Measurements from ENCODE around the gene GOSR1. TPM values are rescaled to one million over a fixed set of nuclear protein-coding genes. Genes with fewer than 3 reads are reported as not detected.

The GOSR1 gene
- total RNA-seq = 10 to 100 TPM; 23.1 to 23.3 TPM

DNA sequence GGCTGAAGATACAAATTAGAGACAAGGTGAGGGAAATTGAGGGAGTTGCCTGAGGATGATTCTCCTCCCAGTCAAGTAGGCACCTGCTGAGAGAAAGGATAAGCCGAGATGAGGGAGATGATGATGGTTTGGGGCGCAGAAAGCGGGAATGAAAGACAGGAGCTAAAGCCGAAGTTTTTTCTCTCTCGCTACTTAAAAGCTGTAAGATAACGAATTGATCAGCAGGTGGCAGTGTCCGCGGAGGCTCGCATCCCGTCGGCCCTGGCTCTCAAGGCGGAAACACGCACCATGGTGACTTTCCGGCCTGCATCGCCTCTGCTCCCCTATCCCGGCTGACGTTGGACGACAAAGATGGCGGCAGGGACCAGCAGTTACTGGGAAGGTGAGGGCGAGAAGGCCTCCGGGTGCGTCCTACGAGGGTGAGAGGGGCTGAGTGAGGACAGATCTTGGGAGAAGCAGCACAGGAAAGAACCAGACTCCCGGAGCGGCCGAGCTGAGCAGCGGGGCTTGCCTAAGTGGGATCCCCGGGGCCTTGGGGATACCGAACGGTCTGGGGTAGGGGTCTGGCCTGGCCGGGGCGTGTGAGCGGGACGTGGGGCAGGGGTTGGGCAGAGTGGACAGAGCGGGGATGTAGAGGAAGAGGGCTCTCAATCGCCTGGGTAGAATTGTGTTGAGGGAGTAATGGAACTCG is at the start of gene GOSR1:
Gene GOSR1 (plus strand): TSS at position 326 of the 691 bp plus-strand sequence. CDS start 26 bp downstream, at position 352.

Other genes with a start within 250 kb of the GOSR1 start
- not detected for gene SLC6A4, start 241.7 kb upstream of the GOSR1 start, total RNA-seq
- gene BLMH, start 185.5 kb upstream of the GOSR1 start, total RNA-seq = 10 to 100 TPM; 28.2 to 41.6 TPM
- gene TMIGD1, start 143.4 kb upstream of the GOSR1 start, total RNA-seq = not detected
- 10 to 100 TPM; 61.6 to 65.4 TPM for gene CPD, start 98.5 kb upstream of the GOSR1 start, total RNA-seq

Data from melanocyte of skin (primary cell).